ENCODE measurements around the gene THOC7. TPM values are rescaled to one million over a fixed set of nuclear protein-coding genes. Genes with fewer than 3 reads are reported as not detected.
A peak's percentile ranks its signal among the peaks of the same experiment; 100 is the strongest.

Gene THOC7
- total RNA-seq, 1 experiment from 2014 or later: 64.6 TPM

DNA sequence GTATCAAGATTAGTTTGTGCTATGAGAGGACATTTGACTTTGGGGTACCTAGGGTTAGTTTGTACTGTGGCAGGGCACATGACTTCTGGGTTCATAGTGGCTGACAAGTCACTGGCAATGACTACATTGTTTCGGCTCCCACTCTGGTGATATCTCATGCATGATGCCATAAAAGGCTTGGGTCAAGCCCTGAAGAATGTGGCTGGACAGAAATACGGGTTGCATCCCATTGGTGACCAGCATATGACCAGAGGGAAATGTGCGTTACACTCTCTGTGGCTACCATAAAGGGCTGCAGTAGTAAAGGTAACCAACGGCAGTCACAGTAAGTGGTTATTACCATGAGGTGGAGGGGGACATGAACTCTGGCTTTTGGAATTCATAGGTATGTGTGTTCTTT, 18.4 kb downstream of the THOC7 start:
- DNase-seq (ENCODE audit: low read depth): no peak

DNA sequence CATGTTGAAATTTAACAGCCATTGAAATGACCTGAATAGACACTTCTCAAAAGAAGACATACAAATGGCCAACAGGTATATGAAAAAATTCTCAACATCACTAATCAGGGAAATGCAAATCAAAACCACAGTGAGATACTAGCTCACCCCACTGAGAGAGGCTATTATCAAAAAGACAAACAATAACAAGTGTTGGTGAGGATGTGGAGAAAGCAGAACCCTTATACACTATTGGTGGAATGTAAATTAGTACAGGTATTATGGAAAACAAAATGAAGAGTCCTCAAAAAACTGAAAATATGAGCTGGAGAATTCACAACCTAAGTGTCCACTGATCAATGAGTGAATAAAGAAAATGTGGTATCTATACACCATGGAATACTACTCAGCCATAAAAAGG, 21.5 kb downstream of the THOC7 start:
- no peak for DNase-seq (ENCODE audit: low read depth)

DNA sequence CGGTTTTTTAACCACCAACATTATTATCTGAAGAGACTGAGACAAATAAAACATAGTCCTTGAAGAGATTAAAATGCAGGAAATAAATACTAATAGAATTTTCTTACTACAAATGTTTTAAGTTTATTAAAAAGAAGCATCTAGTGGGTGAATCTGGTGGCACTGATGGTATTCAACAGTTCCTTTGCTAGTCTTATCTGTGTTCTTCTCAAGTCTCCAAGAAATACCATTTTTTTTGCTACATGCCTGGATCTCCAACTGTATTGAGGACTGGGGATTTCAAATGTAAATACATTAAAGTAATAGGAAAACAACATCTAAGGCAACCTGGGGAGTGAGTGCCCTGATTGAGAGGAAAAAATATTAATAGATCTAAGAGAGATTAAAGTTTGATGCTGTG, 21.9 kb downstream of the THOC7 start:
- DNase-seq (ENCODE audit: low read depth): no peak

DNA sequence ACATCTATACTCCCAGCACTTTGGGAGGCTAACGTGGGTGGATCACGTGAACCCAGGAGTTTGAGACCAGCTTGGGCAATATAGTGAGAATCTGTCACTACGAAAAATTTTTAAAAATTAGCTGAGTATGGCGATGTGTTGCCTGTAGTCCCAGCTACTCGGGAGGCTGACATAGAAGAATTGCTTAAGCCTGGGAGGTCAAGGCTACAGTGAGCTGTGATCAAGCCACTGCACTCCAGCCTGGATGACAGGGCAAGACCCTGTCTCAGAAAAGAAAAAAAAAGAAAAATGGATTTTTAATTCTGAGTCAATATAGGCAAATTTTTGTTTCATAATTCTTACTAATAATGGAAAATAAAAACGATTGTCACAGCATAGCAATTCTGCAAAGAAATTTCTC, 31.2 kb downstream of the THOC7 start:
- no peak for DNase-seq (ENCODE audit: low read depth)

DNA sequence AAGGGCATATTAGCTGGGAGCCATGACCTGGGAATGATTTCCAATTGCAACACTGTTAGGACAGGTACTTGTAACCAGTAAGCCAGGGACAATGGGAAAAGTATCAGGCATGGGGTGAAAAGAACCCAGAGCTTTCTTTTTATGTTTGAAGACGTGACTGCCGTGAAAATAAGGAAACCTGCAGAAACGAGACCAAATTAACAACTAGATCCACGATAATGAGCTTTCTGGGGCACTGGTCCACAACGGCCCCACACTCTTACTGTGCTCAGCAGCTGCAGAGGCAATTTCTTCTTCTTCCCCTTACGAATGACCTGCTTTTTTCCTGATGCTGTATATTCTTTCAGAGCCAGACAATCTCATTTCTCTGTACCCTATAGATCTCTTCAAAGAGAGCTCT, 33.1 kb downstream of the THOC7 start:
- no peak for DNase-seq (ENCODE audit: low read depth)

DNA sequence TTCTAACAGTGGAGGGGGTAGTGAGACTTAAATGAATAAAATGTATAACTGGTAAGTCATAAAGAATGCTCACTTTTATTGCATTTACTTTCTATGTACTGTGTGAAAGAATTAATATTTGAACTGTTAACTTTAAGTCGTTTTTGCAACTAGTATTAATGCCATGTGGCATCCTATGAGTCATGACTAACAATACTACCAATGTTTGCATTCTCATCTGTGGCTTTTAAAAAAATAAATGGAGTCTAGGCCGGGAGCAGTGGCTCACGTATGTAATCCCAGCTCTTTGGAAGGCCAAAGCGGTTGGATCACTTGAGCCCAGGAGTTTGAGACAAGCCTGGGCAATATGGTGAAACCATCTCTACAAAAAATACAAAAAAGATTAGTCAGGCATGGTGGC, 39.3 kb downstream of the THOC7 start:
- DNase-seq (ENCODE audit: low read depth): peak; percentile 68

DNA sequence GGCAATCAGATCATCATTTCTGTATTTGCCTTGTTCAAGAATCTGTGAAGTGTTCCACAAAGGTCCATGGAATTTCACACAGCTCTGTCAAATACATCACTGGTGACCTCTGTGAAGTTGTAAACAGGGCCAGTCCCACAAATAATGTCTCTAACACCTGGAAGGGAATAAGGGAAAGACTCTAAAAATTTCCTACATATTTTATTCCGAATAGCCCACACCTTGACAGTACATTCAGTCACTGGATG, 44.5 kb downstream of the THOC7 start, which contains the start of gene C3orf49:
Gene C3orf49, plus strand, starts transcription at position 149 of the 248 bp plus-strand sequence. CDS start 173 bp downstream, outside the sequence.
- DNase-seq (ENCODE audit: low read depth): no peak

DNA sequence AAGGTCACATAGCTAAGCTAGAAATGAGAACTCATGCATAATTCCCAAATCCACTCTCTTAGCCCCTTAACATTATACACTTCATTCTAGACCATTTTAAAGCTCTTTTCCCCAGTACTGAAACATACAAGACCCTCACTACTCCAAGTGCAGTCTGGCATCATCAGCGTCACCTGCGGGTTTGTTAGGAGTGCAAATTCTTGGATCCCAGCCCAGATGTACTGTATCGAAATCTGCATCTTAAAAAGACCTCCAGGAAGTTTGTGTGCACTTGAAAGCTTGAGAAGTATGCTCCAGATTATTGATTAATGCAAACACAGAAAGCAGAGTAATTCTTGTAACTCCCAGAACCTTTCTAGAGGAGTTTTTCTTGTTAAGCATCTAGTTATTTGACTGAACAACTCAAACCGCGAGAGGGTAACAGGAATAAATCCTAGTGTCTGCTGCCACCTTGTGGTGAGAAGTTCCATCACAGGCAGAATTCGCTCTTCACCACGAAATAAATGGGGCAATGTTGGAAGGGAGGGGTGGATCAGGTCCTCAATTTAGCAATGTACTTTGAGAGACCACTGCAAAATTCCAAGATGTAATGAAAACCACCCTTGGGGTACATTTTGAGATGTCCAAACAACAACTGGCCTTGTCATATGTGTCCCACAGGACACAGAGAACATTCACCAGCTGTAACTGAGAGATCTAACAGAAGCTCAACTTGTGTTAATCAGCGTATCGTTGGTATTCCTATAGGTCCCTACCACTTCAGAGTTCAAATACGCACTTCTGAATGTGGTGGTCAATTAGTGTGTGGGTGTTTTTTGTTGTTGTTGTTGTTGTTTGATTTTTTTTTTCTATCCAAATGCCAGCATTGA, 45.1 kb downstream of the THOC7 start:
- peak; percentile 44 for DNase-seq (ENCODE audit: low read depth)

DNA sequence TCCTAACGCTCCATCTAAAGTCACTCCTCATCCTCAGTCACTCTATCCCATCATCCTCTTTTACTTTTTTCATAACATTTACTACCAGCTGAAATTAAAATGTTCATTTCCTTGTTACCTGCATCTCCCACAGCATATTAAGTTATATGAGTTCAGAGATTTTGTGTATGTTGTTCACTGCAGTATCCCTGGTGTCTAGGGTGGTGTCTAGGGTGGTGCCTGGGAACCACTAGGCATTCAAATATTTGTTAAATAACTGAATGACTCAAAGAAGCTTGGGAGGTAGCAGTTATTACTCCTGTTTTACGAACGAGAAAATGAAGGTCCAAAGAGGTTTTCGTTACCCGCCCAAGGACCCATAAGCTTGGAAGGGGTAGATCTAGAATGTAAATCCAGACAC, 46.4 kb downstream of the THOC7 start:
- no peak for DNase-seq (ENCODE audit: low read depth)

DNA sequence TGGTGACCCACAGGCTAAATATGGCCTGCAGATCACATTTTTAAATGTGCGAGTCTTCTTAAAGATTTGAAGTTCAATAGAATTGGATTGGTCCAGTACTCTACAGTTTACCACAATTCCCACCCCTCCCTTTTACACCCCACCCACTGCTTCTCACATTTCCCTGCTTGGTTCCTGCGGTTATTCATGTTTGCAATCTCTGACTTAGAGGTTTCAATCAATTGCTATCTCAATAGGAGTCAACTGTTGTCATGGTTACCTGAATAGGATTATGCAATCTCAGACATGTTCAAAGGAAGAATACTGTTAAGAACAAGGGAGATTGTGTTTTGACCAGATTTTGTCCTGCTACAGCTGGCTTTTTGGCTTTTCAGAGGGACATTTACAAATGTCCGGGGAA, 49.4 kb downstream of the THOC7 start:
- no peak for DNase-seq (ENCODE audit: low read depth)

DNA sequence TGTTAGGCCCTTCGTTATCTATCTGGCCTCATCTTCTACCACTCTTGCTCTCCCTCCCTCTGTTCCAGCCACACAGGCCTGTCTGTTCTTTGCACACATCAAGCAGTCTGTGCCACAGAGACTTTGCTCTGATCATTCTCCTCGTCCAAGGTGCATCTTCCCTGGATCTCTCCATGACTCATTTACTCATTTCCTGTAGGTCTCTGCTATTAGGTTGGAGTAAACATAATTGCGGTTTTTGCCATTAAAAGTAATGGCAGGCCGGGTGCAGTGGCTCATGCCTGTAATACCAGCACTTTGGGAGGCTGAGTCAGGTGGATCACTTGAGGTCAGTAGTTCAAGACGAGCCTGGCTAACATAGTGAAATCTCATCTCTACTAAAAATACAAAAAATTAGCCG, 54.0 kb downstream of the THOC7 start:
- no peak for DNase-seq (ENCODE audit: low read depth)

DNA sequence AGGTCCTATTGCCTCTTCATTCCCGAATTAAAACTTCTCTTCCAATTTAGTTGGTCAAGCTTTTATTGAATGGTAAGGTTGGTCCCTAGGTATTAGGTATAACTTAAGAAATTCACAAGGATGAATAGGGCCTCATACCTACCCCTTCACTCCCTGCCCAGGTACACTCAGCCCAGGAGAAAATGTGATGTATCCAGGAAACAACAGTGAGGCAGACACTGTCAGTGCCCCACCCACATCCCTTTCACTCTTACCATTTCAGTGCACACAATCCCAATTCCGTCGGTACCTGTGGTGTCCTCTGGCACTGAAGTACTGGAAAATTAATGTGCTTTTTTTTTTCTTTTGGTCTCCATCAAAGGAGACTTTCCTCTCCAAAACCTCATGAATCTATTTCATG, 55.0 kb downstream of the THOC7 start:
- no peak for DNase-seq (ENCODE audit: low read depth)

DNA sequence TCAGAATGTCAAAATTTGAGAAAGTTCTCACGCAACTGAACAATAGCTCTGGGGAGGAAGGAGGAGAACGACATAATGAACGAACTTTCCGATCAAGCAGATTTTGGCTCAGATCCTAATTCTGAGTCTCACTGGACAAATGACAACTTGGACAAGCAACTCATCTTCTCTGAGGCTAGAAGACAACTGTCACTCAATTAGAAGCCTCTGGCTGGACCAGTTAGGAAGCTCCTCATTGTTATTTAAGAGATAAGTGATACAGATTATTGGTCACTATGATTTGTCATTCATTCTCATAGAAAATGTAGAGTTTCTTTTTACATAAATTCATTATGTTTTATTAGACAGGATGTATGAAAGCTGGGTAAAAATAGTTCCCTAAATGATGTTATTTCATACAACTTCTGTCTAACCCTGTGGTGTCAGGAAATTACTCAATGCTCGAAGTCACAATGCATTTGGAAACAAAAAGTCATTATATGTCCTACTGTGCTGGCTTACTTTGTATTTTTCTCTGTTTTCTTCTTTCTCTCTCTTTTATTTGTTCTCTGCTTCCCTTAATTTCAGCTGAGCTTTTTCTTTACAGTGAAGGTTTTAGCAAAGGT, 55.5 kb downstream of the THOC7 start:
- DNase-seq (ENCODE audit: low read depth): no peak

DNA sequence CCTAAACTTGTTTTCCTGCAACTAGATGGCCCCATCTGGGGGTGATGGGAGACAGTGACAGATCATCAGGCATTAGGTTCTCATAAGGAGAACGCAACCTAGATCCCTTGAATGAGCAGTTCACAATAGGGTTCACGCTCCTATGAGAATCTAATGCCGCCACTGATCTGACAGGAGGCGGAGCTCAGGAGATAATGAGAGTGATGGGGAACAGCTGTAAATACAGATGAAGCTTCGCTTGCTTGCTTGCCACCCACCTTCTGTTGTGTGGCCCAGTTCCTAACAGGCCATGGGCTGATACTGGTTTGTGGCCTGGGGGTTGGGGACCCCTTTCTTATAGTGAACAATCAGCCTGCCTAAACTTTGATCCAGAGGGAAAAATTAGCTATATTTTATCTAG, 59.7 kb downstream of the THOC7 start:
- no peak for DNase-seq (ENCODE audit: low read depth)

DNA sequence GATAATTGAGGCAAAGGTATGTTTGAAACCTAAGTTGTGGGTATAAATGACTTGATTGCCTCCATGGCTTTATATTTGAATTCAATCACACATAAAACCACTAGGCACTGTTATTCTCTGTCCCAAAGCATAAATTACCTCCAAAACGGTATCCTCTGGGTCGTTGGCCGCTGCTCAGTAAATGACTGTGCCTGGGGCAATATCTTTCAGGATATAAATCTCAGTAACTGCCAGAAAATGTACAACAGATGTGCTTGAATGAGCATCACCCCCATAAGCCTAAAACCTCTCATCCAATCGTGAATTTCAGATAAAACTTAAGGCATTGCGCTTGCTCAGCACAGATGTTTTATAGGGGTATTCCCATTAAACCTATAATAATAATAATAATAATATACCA, 63.5 kb downstream of the THOC7 start:
- no peak for DNase-seq (ENCODE audit: low read depth)

DNA sequence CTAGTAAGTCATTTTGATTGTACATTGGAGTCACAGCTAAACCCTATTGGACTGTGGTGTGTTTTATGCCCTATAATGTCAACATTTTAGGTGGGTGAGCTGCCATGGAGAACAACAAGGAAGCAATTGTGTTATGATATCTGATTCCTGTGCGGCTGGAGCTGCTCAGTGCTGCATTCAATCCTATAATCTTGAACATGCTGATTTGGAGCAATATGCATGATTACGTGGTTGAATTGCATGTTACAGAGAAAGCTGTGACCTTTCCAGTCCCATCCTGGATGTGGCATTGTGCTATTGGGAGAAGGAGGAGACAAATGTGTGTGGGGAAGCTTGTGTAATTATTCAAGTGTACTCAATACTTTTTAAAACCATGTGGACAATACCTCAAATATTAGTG, 64.7 kb downstream of the THOC7 start:
- no peak for DNase-seq (ENCODE audit: low read depth)

DNA sequence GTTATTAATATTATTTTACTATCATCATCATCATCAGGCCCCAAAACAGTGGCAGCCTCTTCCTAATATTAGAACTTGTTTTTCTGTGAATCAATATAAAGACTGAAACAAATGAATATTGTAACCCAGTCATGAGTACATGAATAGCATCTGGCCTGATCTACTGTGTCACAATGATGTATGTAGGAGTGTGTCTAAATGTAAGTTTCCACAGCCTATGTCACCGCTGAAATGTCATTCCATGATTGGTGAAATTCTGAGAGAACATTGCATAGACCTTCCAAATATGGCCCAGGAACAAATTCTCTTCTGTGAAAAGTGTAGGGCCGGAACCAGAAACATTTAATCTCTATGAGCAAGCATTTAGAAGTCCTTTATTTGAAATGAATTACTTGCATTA, 65.1 kb downstream of the THOC7 start:
- no peak for DNase-seq (ENCODE audit: low read depth)

DNA sequence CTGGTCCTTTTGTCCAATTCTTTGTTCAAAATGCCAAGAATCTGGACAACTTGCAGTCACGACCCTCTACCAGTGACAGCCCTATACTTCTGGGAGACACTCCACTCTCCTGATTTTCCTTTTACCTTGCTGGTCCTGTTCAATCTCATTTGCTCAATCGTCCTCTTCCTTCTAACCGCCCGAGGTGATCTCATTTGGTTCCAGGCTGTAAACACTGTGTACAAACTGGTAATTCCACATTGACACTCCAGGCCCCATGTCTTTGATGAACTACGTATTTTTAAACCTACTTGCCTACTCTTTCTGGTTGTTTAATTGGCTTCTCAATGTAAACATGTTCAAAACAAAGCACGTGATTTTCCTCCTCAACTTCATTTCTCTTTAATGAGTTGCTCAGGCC, 68.2 kb downstream of the THOC7 start:
- DNase-seq (ENCODE audit: low read depth): no peak

DNA sequence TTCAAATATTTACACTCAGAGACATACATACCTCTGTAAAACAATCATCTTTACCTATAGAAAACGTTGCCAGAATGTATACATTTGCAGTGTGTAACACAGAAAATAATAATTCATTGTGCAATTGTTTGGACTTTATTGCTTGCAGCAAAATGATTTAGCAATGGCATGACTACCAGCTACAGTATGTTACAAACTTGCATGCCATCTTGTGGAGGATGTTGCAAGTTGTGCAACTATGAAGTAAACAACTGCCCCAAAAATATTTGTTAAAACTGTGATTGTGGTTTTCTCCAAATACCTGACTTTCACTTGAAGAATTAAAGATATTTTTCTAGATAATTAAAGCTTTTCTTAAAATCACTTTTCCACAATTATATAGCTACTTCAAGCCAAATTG, 71.6 kb downstream of the THOC7 start:
- DNase-seq (ENCODE audit: low read depth): peak; percentile 34
